Thyroid gland (tissue), 4 donors: ENCODE measurements around the gene SPACDR. TPM values are rescaled to one million over a fixed set of nuclear protein-coding genes. Genes with fewer than 3 reads are reported as not detected.

Experiments used
- DNase-seq, 2 donors: peaks; one replicate each; pipeline ENCODE4 v3.0.0-alpha.2; 2019
- H3K27ac ChIP-seq, 3 donors: fragments of 200-600 bp; sonication (generic); 1 replicate in 2 of 3; 2 replicates in 1 of 3; pipeline ENCODE4 v1.5.1; 2016 to 2019; ENCODE audit warnings: mild to moderate bottlenecking in 1 of 3, moderate library complexity in 1 of 3
- H3K27me3 ChIP-seq: fragments of 200-600 bp; sonication (generic); one replicate; pipeline ENCODE4 v1.5.1; 2019
- H3K36me3 ChIP-seq, 2 donors: fragments of 200-600 bp; sonication (generic); one replicate each; pipeline ENCODE4 v1.5.1; 2016 to 2019
- H3K4me1 ChIP-seq, 2 donors: fragments of 200-600 bp; sonication (generic); one replicate each; pipeline ENCODE4 v1.5.1; 2017 to 2019
- H3K4me3 ChIP-seq, 3 donors: fragments of 200-600 bp; sonication (generic); replicated peaks in 1 of 3; 1 replicate in 2 of 3; 2 replicates in 1 of 3; pipeline ENCODE4 v1.5.1; 2016; ENCODE audit warnings: mild to moderate bottlenecking in 1 of 3
- H3K9me3 ChIP-seq: fragments of 200-600 bp; sonication (generic); one replicate; pipeline ENCODE4 v1.5.1; 2017
- POLR2A ChIP-seq, 2 donors: fragments of 450-650 bp; IDR thresholded peaks; one replicate each; pipeline ENCODE4 v1.6.1; 2017; ENCODE audit warnings: antibody characterized with exemption in 2 of 2, mild to moderate bottlenecking in 2 of 2, moderate library complexity in 1 of 2
- WGBS, 2 donors: methylation state at CpG; one replicate each; pipeline ENCODE4 v1.1.5; 2017; 5-methylcytosine and 5-hydroxymethylcytosine counted together
- intact Hi-C: fragments of 100-400 bp; cut with DNase I; formaldehyde crosslinking; loops from one replicate; pipeline ENCODE4 v1.15.1; 2023
- total RNA-seq, 4 donors: library from RNA; depleted of rRNA; stranded (reverse); fragments of >200 nt; gene quantifications; one replicate each; pipeline ENCODE4 v1.2.3, GENCODE V29; 2016
- TF ChIP-seq, protein P1 (sequence below), 6 experiments: fragments of 200-600 bp in 3 of 6; fragments of 450-650 bp in 3 of 6; sonication (generic) in 3 of 6; IDR thresholded peaks; one replicate each; pipeline ENCODE4 v1.5.1; 2016 to 2019; ENCODE audit warnings: antibody characterized with exemption in 6 of 6, mild to moderate bottlenecking in 2 of 6, inconsistent platforms in 1 of 6, moderate library complexity in 1 of 6

SPACDR gene
- total RNA-seq, 4 donors from 2014 or later, result 2.0 TPM; not detected in 3

DNA sequence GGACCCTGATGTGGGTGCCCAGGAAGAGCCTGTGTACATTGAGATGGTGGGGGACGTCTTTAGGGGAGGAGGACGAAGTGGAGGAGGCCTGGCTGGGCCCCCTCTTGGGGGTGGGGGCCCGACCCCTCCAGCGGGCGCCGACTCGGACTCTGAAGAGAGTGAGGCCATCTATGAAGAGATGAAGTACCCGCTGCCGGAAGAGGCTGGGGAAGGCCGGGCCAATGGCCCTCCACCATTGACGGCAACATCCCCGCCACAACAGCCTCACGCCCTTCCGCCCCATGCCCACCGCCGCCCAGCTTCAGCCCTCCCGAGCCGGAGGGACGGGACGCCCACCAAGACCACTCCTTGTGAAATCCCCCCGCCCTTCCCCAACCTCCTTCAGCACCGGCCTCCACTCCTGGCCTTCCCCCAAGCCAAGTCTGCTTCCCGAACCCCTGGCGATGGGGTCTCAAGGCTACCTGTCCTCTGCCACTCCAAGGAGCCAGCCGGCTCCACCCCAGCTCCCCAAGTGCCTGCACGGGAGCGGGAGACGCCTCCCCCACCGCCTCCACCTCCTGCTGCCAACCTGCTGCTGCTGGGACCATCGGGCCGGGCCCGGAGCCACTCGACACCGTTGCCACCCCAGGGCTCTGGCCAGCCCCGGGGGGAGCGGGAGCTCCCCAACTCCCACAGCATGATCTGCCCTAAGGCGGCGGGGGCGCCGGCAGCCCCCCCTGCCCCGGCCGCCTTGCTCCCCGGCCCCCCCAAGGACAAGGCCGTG lies 24.5 kb upstream of the SPACDR start:
- no peak overlapping the region for H3K4me3 ChIP-seq
- H3K9me3 ChIP-seq, result no peaks in the 10 kb centered on the region
- no peaks in the 10 kb centered on the region for H3K36me3 ChIP-seq
- peaks cover 4% of the 10 kb centered on the region in 2 donors for H3K4me1 ChIP-seq
- no peak for TF ChIP-seq POLR2A (IDR thresholded peaks at IDR 0.05)
- TF ChIP-seq, protein P1, sequence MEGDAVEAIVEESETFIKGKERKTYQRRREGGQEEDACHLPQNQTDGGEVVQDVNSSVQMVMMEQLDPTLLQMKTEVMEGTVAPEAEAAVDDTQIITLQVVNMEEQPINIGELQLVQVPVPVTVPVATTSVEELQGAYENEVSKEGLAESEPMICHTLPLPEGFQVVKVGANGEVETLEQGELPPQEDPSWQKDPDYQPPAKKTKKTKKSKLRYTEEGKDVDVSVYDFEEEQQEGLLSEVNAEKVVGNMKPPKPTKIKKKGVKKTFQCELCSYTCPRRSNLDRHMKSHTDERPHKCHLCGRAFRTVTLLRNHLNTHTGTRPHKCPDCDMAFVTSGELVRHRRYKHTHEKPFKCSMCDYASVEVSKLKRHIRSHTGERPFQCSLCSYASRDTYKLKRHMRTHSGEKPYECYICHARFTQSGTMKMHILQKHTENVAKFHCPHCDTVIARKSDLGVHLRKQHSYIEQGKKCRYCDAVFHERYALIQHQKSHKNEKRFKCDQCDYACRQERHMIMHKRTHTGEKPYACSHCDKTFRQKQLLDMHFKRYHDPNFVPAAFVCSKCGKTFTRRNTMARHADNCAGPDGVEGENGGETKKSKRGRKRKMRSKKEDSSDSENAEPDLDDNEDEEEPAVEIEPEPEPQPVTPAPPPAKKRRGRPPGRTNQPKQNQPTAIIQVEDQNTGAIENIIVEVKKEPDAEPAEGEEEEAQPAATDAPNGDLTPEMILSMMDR (IDR thresholded peaks at IDR 0.05), result no peak
- H3K27me3 ChIP-seq, result no peaks in the 10 kb centered on the region
- WGBS, 2 donors, result 93 to 97% methylated on average over 38 to 40 of the region's 44 CpGs
- no peak for DNase-seq
- intact Hi-C loops, result no loop called here
- H3K27ac ChIP-seq, result no peak overlapping the region

DNA sequence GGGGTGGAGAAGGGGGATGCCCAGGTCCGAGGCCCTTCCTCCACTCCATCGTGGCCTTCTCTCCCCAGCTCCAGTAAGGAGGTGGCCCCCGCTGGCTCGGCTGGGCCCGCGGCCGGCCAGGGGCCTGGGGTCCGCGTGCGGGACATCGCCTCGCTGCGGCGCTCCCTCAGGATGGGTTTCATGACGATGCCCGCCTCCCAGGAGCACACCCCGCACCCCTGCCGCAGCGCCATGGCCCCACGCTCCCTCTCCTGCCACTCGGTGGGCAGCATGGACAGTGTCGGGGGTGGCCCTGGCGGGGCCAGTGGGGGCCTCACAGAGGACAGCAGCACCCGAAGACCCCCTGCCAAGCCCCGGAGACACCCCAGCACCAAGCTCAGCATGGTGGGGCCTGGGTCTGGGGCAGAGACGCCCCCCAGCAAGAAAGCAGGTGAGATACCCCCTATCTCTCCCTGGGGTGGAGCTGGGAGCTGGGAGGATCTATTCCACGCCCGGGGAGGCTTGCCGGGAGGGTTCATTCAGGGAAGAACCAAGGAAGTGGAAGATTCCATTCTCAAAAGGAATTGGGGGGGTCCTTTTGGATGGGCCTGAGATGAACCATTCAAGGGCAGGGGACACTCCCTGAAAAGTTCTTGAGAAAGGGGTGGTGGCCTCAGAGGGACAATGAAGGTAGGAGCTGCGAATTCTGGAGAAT lies 22.8 kb upstream of the SPACDR start:
- Histone ChIP-seq H3K4me3 (no peak overlapping the region), H3K27me3 (no peaks in the 10 kb centered on the region), H3K36me3 (no peaks in the 10 kb centered on the region), H3K9me3 (no peaks in the 10 kb centered on the region), H3K4me1 (peaks cover 5 to 8% of the 10 kb centered on the region in 2 donors), H3K27ac (no peak overlapping the region)
- TF ChIP-seq, protein P1 (IDR thresholded peaks at IDR 0.05), result no peak
- TF ChIP-seq POLR2A (IDR thresholded peaks at IDR 0.05), result no peak
- 78 to 82% methylated on average over 12 to 20 of the region's 30 CpGs for WGBS, 2 donors
- no peak for DNase-seq
- intact Hi-C loops, result no loop called here

DNA sequence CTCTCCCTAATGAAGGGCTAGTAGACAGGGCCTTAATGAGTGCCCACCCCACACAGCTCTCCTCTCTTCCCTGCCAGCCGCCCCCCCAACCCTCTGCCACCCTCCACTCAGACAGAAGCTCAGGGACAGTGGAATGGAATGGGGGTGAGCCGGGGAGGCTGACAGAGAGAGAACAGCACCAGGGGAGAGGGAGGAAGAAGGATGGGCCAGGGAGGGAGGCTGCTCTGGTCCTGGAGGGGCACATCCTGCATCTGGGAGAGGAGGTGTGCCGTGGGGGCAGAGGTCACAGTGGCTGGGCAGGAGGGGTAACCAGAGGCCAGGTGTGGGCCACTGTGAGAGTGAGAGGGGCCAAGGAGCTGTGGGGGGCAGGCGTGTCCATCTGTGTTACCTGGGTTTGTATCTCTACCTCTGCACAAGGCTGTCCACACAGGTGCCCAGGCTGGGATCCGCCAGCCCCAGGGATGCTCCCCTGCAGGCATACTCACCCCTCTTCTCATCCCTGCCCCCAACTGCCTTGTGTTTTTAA lies 22.1 kb upstream of the SPACDR start:
- H3K27ac ChIP-seq, result no peak overlapping the region
- H3K4me3 ChIP-seq, result no peak overlapping the region
- 91 to 93% methylated on average over 4 to 5 of the region's 5 CpGs for WGBS, 2 donors
- no peaks in the 10 kb centered on the region for H3K27me3 ChIP-seq
- no peak for TF ChIP-seq POLR2A (IDR thresholded peaks at IDR 0.05)
- TF ChIP-seq, protein P1 (IDR thresholded peaks at IDR 0.05), result no peak
- intact Hi-C loops, result no loop called here
- no peak for DNase-seq
- no peaks in the 10 kb centered on the region for H3K36me3 ChIP-seq
- peaks cover 5 to 8% of the 10 kb centered on the region in 2 donors for H3K4me1 ChIP-seq
- no peaks in the 10 kb centered on the region for H3K9me3 ChIP-seq

DNA sequence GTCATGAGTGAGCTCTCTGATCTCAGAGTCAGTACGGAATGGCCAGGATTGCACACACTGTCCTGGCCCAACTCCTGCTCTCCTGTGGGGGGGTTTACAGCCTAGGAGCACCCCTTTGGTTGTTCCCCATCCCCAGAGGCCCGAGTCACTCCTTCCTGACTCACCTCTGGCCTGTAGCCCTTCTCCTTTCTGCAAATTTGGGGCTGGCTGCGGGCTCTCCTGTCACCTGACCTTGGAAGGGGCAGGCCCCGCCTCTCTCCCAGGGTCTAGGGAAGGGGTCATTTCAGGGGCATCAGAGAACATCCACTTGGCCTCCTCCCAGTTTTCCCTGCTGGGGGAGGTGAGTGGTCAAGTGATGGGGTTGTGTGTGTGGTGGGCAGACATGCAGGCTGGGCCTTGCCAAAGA lies 21.4 kb upstream of the SPACDR start:
- WGBS, 2 donors, result 84 to 89% methylated on average over 4 of the region's 4 CpGs
- H3K9me3 ChIP-seq, result no peaks in the 10 kb centered on the region
- no peak overlapping the region for H3K27ac ChIP-seq
- H3K36me3 ChIP-seq, result no peaks in the 10 kb centered on the region
- no peak for DNase-seq
- peaks cover 5 to 8% of the 10 kb centered on the region in 2 donors for H3K4me1 ChIP-seq
- no peaks in the 10 kb centered on the region for H3K27me3 ChIP-seq
- TF ChIP-seq, protein P1 (IDR thresholded peaks at IDR 0.05), result no peak
- no peak overlapping the region for H3K4me3 ChIP-seq
- intact Hi-C loops, result no loop called here

DNA sequence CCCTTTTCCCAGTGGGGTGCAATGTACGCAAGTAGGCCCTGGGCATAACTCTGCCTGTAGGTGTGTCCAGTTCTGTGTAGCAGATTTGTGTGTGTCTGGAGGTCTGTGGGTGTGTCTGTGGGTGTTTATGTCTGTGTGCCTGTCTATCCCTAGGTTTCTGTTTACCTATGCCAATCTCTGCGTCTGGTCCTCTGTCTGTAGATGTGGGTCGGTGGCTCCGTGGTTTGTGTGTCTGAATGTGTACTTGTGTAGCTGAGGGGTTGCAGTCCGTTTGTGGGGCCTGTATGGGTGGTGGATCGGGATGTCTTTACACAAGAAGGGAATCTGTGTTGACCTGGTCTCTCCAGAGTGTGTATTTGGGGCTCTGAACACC lies 20.6 kb upstream of the SPACDR start:
- Histone ChIP-seq H3K27ac (no peak overlapping the region), H3K4me1 (peaks cover 6 to 11% of the 10 kb centered on the region in 2 donors), H3K27me3 (no peaks in the 10 kb centered on the region), H3K36me3 (no peaks in the 10 kb centered on the region), H3K9me3 (no peaks in the 10 kb centered on the region), H3K4me3 (no peak overlapping the region)
- TF ChIP-seq, protein P1 (IDR thresholded peaks at IDR 0.05), result no peak
- TF ChIP-seq POLR2A (IDR thresholded peaks at IDR 0.05), result no peak
- intact Hi-C loops, result loop anchor here (5.0 kb wide), 1 partner anchor 73 kb away; no protein-coding TSS in a partner anchor
- no peak for DNase-seq
- WGBS, 2 donors, result 84 to 91% methylated on average over 5 to 6 of the region's 6 CpGs
